GM23338 (cell line): ENCODE data around the gene HTR3C. TPM values are rescaled to one million over a fixed set of nuclear protein-coding genes. Genes with fewer than 3 reads are reported as not detected.

ENCODE experiments used
- ATAC-seq: fragments of 200-7000 bp; cut with Tn5 transposase; 3 replicates; pipeline ENCODE4 v1.9.1; 2020
- DNase-seq: peaks from one replicate; pipeline ENCODE4 v3.0.0-alpha.2; 2015; ENCODE audit warnings: low spot score
- H2AFZ ChIP-seq: fragments of 200-600 bp; sonication (generic); 2 replicates; pipeline ENCODE4 v1.8.0; 2016; ENCODE audit warnings: antibody characterized with exemption, mild to moderate bottlenecking, moderate library complexity
- H3F3A ChIP-seq: fragments of 200-600 bp; sonication (generic); replicated peaks from 2 replicates; pipeline ENCODE4 v1.8.0; 2017; ENCODE audit warnings: antibody characterized with exemption, mixed run types, low read depth
- H3K27ac ChIP-seq: fragments of 200-600 bp; sonication (generic); 2 replicates; pipeline ENCODE4 v1.6.1; 2016; ENCODE audit warnings: low read depth
- H3K27me3 ChIP-seq: fragments of 200-600 bp; sonication (generic); 2 replicates; pipeline ENCODE4 v1.8.0; 2016; ENCODE audit warnings: mild to moderate bottlenecking, mixed run types, moderate library complexity; ENCODE audit not compliant: insufficient read depth
- H3K36me3 ChIP-seq: fragments of 200-600 bp; sonication (generic); 2 replicates; pipeline ENCODE4 v1.8.0; 2016; ENCODE audit warnings: mild to moderate bottlenecking; ENCODE audit not compliant: insufficient read depth
- H3K4me1 ChIP-seq: fragments of 200-600 bp; sonication (generic); 2 replicates; pipeline ENCODE4 v1.8.0; 2016; ENCODE audit warnings: mild to moderate bottlenecking, moderate library complexity; ENCODE audit not compliant: insufficient read depth
- H3K4me2 ChIP-seq: fragments of 200-600 bp; sonication (generic); 2 replicates; pipeline ENCODE4 v1.7.1; 2017; ENCODE audit warnings: mixed run types
- H3K4me3 ChIP-seq: fragments of 200-600 bp; sonication (generic); 2 replicates; pipeline ENCODE4 v1.6.1; 2016; ENCODE audit warnings: mixed run types
- H3K79me2 ChIP-seq: fragments of 200-600 bp; sonication (generic); replicated peaks from 2 replicates; pipeline ENCODE4 v1.8.0; 2017; ENCODE audit warnings: mild to moderate bottlenecking; ENCODE audit not compliant: insufficient read depth
- H3K9me2 ChIP-seq: fragments of 200-600 bp; sonication (generic); 2 replicates; pipeline ENCODE4 v1.8.0; 2017; ENCODE audit not compliant: insufficient read depth
- H4K20me1 ChIP-seq: fragments of 200-600 bp; sonication (generic); replicated peaks from 2 replicates; pipeline ENCODE4 v1.8.0; 2017; ENCODE audit warnings: mild to moderate bottlenecking; ENCODE audit not compliant: insufficient read depth
- H3K27ac Mint-ChIP-seq: 2 replicates; pipeline ENCODE4 v1.8.0; 2020; ENCODE audit warnings: inconsistent platforms, mild to moderate bottlenecking, moderate library complexity, mixed read lengths
- H3K27me3 Mint-ChIP-seq: 3 replicates; pipeline ENCODE4 v1.8.0; 2022; ENCODE audit warnings: low read depth, mild to moderate bottlenecking, moderate library complexity, mixed read lengths, inconsistent platforms; ENCODE audit not compliant: insufficient read depth, poor library complexity
- H3K36me3 Mint-ChIP-seq: 3 replicates; pipeline ENCODE4 v1.8.0; 2021; ENCODE audit warnings: low read depth, mild to moderate bottlenecking, inconsistent platforms, moderate library complexity, mixed read lengths
- H3K4me1 Mint-ChIP-seq: 3 replicates; pipeline ENCODE4 v1.8.0; 2020; ENCODE audit warnings: mild to moderate bottlenecking, inconsistent platforms, mixed read lengths
- H3K4me3 Mint-ChIP-seq: 3 replicates; pipeline ENCODE4 v1.8.0; 2021; ENCODE audit warnings: moderate library complexity, mild to moderate bottlenecking, inconsistent platforms, mixed read lengths
- H3K9me3 Mint-ChIP-seq: 3 replicates; pipeline ENCODE4 v1.8.0; 2020; ENCODE audit warnings: moderate library complexity, mild to moderate bottlenecking, inconsistent platforms, mixed read lengths
- EZH2phosphoT487 ChIP-seq: fragments of 200-600 bp; sonication (generic); IDR thresholded peaks from one replicate; pipeline ENCODE4 v1.8.1; 2018; ENCODE audit warnings: antibody characterized with exemption; ENCODE audit not compliant: unreplicated experiment
- NANOG ChIP-seq: IDR thresholded peaks from 2 replicates; pipeline ENCODE4 v1.6.1; 2016; ENCODE audit warnings: antibody characterized with exemption, borderline replicate concordance
- POLR2AphosphoS5 ChIP-seq: IDR thresholded peaks from 2 replicates; pipeline ENCODE4 v1.6.1; 2016; ENCODE audit warnings: antibody characterized with exemption, low read depth
- ZNF114 ChIP-seq: fragments of 250-450 bp; sonication (Bioruptor Pico); IDR thresholded peaks from 2 replicates; pipeline ENCODE4 v1.5.0; 2020; ENCODE audit warnings: mild to moderate bottlenecking, moderate library complexity
- ZNF331 ChIP-seq: fragments of 250-450 bp; sonication (Bioruptor Pico); IDR thresholded peaks from 2 replicates; pipeline ENCODE4 v1.5.0; 2020; ENCODE audit warnings: low read depth, mild to moderate bottlenecking, moderate library complexity
- polyA plus RNA-seq: library from polyadenylated mRNA; unstranded; fragments of >200 nt; fragmentation: Nextera tagmentation; extraction: Ambion mirVana; gene quantifications from 2 replicates; pipeline ENCODE4 v1.2.1, GENCODE V29; 2016
- total RNA-seq: library from RNA; depleted of rRNA; stranded (reverse); fragments of >200 nt; shearing (Covaris generic); gene quantifications from 2 replicates; pipeline ENCODE4 v1.2.3, GENCODE V29; 2014
- TF ChIP-seq, protein P1 (sequence below): fragments of 250-450 bp; sonication (Bioruptor Pico); IDR thresholded peaks from 2 replicates; pipeline ENCODE4 v1.5.0; 2020; ENCODE audit warnings: mild to moderate bottlenecking, moderate library complexity
- TF ChIP-seq, protein P2 (sequence below): IDR thresholded peaks from 2 replicates; pipeline ENCODE4 v1.6.1; 2016; ENCODE audit warnings: antibody characterized with exemption

The HTR3C gene
- total and polyA plus RNA-seq, 2 experiments from 2014 or later = not detected

DNA sequence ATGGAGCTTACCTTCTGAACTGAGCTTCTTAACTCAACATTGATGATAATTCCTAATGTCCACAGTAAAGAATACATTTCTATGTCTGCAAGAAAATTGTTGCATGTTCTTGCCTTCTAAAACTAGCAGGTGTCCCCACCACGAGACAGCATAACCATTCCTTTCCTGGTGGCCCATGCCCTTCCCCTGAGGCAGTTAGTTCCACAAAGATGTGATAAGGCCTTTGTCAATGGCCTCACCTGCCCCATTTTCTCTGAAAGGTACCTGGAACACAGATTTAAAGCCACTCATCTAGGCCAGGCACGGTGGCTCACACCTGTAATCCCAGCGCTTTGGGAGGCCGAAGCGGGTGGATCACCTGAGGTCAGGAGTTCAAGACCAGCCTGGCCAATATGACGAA lies 23.1 kb downstream of the HTR3C start:
- no peak overlapping the region for H3K27ac Mint-ChIP-seq
- no peak overlapping the region for H3K4me3 Mint-ChIP-seq
- peaks cover 4% of the 10 kb centered on the region for H3K27me3 Mint-ChIP-seq
- Histone ChIP-seq H3K27ac (no peak overlapping the region), H3K4me1 (no peaks in the 10 kb centered on the region), H3K4me3 (no peak overlapping the region), H3K9me2 (peaks cover 7% of the 10 kb centered on the region; the same call in 1 of the 2 replicates), H4K20me1 (no peaks in the 10 kb centered on the region), H3K36me3 (no peaks in the 10 kb centered on the region), H2AFZ (no peak overlapping the region), H3K27me3 (no peaks in the 10 kb centered on the region), H3K79me2 (no peaks in the 10 kb centered on the region), H3K4me2 (no peak overlapping the region), H3F3A (no peaks in the 10 kb centered on the region)
- H3K9me3 Mint-ChIP-seq = peaks cover 7% of the 10 kb centered on the region
- no peak for ATAC-seq
- H3K4me1 Mint-ChIP-seq = peaks cover 6% of the 10 kb centered on the region
- TF ChIP-seq NANOG (no peak), POLR2AphosphoS5 (no peak), ZNF114 (CRISPR knock-in tag) (no peak), EZH2phosphoT487 (no peak), ZNF331 (CRISPR knock-in tag) (no peak)
- TF ChIP-seq, protein P1, sequence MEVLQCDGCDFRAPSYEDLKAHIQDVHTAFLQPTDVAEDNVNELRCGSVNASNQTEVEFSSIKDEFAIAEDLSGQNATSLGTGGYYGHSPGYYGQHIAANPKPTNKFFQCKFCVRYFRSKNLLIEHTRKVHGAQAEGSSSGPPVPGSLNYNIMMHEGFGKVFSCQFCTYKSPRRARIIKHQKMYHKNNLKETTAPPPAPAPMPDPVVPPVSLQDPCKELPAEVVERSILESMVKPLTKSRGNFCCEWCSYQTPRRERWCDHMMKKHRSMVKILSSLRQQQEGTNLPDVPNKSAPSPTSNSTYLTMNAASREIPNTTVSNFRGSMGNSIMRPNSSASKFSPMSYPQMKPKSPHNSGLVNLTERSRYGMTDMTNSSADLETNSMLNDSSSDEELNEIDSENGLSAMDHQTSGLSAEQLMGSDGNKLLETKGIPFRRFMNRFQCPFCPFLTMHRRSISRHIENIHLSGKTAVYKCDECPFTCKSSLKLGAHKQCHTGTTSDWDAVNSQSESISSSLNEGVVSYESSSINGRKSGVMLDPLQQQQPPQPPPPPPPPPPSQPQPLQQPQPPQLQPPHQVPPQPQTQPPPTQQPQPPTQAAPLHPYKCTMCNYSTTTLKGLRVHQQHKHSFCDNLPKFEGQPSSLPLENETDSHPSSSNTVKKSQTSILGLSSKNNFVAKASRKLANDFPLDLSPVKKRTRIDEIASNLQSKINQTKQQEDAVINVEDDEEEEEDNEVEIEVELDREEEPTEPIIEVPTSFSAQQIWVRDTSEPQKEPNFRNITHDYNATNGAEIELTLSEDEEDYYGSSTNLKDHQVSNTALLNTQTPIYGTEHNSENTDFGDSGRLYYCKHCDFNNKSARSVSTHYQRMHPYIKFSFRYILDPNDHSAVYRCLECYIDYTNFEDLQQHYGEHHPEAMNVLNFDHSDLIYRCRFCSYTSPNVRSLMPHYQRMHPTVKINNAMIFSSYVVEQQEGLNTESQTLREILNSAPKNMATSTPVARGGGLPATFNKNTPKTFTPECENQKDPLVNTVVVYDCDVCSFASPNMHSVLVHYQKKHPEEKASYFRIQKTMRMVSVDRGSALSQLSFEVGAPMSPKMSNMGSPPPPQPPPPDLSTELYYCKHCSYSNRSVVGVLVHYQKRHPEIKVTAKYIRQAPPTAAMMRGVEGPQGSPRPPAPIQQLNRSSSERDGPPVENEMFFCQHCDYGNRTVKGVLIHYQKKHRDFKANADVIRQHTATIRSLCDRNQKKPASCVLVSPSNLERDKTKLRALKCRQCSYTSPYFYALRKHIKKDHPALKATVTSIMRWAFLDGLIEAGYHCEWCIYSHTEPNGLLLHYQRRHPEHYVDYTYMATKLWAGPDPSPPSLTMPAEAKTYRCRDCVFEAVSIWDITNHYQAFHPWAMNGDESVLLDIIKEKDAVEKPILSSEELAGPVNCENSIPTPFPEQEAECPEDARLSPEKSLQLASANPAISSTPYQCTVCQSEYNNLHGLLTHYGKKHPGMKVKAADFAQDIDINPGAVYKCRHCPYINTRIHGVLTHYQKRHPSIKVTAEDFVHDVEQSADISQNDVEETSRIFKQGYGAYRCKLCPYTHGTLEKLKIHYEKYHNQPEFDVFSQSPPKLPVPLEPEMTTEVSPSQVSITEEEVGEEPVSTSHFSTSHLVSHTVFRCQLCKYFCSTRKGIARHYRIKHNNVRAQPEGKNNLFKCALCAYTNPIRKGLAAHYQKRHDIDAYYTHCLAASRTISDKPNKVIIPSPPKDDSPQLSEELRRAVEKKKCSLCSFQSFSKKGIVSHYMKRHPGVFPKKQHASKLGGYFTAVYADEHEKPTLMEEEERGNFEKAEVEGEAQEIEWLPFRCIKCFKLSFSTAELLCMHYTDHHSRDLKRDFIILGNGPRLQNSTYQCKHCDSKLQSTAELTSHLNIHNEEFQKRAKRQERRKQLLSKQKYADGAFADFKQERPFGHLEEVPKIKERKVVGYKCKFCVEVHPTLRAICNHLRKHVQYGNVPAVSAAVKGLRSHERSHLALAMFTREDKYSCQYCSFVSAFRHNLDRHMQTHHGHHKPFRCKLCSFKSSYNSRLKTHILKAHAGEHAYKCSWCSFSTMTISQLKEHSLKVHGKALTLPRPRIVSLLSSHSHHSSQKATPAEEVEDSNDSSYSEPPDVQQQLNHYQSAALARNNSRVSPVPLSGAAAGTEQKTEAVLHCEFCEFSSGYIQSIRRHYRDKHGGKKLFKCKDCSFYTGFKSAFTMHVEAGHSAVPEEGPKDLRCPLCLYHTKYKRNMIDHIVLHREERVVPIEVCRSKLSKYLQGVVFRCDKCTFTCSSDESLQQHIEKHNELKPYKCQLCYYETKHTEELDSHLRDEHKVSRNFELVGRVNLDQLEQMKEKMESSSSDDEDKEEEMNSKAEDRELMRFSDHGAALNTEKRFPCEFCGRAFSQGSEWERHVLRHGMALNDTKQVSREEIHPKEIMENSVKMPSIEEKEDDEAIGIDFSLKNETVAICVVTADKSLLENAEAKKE (CRISPR knock-in tag) = no peak
- TF ChIP-seq, protein P2, sequence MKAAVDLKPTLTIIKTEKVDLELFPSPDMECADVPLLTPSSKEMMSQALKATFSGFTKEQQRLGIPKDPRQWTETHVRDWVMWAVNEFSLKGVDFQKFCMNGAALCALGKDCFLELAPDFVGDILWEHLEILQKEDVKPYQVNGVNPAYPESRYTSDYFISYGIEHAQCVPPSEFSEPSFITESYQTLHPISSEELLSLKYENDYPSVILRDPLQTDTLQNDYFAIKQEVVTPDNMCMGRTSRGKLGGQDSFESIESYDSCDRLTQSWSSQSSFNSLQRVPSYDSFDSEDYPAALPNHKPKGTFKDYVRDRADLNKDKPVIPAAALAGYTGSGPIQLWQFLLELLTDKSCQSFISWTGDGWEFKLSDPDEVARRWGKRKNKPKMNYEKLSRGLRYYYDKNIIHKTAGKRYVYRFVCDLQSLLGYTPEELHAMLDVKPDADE = no peak
- H3K36me3 Mint-ChIP-seq = no peaks in the 10 kb centered on the region
- DNase-seq = no peak
